Measurements from ENCODE around the gene HHIPL1.

The HHIPL1 gene

GRCh38 chr14:99716091-99716849 lies 71.3 kb downstream of the HHIPL1 start:
- DNase-seq (ENCODE audit: low read depth in 2 of 2): no peak

- no peak for DNase-seq (ENCODE audit: low read depth in 2 of 2)
These were observed 72.1 kb downstream of the HHIPL1 start for GRCh38 chr14:99716850-99717681.

DNA sequence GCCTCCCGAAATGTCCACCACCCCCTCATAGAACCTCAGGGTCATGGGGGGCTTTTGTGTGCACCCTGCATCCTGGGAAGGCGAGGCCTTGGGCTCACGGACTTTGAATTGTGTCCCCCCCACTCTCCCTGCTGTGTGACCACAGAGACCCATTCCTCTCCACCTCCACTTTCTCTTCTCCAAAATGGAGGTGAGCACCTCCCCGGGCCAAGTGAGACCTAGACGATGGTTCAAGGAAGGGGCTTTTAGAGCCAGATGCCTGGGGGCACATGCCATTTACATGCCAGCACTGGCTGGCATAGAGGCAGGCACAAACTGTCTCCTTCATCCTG lies 72.7 kb downstream of the HHIPL1 start:
- no peak for DNase-seq (ENCODE audit: low read depth in 2 of 2)

DNA sequence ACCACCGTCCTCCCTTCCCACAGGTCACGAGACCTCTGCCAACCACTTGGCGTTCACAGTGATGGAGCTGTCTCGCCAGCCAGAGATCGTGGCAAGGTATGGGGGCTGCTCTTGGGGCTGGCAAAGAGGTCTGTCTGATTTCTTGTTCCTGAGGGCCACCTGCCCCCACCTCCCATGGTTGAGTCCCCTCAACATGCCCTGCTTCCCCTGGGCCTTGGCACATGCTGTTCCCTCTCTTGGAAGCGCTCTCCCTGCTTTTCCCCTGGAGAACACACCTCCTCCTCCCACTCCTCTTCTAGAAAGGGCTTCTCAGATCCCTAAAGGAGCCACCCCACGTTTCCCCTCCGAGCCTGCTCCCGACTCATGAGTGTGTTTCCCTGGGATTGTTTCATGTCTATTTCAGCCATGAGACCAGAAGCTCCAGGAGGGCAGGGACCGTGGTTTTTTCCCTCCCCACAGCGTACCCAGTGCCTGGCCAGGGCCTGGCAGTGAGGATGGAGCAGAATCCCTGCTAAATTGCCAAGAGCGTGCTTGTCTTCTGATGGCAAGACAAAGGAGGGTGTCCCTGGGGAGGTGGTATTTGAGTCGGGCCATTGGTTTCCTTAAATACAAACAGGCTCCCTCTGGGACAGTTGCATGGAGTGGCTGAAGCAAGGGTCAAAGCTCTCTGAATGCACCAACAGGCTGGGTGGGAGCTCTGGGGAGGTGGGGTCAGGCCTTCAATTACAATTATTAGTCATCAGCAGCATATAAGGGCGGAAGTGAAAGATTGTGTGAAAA lies 73.3 kb downstream of the HHIPL1 start:
- DNase-seq (ENCODE audit: low read depth in 2 of 2): no peak

GRCh38 chr14:99718811-99719192 lies 73.9 kb downstream of the HHIPL1 start:
- no peak for DNase-seq (ENCODE audit: low read depth in 2 of 2)

- DNase-seq (ENCODE audit: low read depth in 2 of 2): no peak
These were observed 76.2 kb downstream of the HHIPL1 start for GRCh38 chr14:99720941-99721791.

DNA sequence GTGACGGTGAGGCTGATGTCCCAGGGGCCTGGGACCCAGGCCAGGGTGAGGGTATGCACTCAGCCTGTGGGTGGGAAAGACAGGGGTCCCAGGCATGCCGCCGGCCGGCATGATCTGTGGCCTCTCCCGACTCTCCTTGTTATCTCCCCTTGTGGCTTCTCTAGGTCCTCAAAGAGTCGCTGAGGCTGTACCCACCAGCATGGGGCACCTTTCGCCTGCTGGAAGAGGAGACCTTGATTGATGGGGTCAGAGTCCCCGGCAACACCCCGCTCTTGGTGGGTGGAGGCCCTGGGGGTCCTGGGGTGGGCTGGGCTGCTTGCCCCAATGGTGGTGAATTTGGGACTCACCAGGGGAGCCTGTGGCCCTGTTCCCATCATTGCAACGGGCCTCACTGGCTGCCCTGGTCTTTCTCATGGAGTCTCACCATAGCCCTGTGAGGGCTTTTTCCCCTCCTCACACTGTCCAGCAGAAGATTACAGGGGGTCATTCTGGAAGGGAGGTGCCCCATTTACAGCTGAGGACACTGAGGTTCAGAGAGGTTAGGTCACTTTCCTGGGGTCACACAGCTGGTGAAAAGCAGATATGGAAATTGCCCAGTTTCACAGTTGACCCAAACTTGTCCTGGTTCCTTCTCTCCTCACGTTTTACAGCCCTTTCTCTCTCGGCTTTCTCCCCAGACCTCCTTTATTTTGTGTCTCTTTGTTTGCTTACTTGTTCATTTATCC lies 77.0 kb downstream of the HHIPL1 start:
- no peak for DNase-seq (ENCODE audit: low read depth in 2 of 2)

GRCh38 chr14:99722741-99723140 lies 77.8 kb downstream of the HHIPL1 start:
- no peak for DNase-seq (ENCODE audit: low read depth in 2 of 2)

DNA sequence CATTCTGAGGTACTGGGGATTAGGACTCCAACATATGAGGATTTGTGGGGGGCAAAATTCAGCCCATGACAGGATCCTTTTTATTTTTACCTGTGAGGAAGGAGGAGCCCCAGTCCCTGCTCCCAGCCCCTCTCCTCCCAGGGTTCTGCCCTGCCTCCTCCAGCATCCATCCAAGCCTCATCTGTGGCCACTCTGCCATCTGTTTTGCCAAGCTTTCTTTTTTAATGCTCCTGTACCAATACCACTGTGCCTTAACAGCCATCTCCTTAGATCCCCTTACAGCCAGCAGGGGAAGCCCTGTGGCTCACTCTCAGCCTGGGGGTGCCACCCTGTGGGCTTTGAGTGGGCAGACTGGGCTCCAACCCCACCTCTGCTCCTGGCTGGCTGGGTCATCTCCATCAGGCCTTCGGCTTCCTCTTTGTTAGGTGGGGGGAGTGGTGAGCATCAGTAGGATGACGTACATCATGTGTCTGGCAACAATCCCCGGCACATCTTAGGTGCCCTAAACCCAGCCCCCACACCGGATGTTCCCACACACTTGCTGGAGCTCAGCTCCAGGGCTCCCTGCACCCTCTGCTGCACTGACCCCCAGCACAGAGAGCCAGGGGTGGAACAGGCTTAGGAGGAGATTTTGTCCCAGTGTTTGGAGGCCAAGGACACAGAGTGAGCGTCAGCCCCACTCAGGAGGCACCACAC lies 79.4 kb downstream of the HHIPL1 start:
- no peak for DNase-seq (ENCODE audit: low read depth in 2 of 2)

GRCh38 chr14:99724939-99725773 lies 80.2 kb downstream of the HHIPL1 start:
- no peak for DNase-seq (ENCODE audit: low read depth in 2 of 2)

- no peak for DNase-seq (ENCODE audit: low read depth in 2 of 2)
These were observed 81.0 kb downstream of the HHIPL1 start for GRCh38 chr14:99725774-99726537.

DNA sequence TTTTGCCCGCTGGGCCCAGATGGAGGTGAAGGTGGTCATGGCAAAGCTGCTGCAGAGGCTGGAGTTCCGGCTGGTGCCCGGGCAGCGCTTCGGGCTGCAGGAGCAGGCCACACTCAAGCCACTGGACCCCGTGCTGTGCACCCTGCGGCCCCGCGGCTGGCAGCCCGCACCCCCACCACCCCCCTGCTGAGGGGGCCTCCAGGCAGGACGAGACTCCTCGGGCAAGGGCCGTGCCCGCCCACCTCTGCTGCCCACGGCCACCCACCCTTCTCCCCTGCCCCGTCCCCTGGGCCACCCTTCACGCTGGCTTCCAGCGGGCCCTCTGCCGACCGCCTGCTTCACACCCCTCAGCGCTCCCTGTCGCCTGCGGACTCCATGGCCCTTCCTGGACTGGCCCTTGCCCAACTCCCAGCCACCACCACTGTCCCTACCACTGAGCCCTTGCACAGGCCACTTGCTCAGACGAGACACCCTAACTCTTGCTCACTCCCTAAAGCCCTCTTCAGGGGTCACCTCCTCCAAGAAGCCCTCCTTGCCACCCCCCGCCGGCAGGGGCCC lies 81.7 kb downstream of the HHIPL1 start:
- DNase-seq (ENCODE audit: low read depth in 2 of 2): no peak

- DNase-seq (ENCODE audit: low read depth in 2 of 2): no peak
These were observed 82.4 kb downstream of the HHIPL1 start for GRCh38 chr14:99727096-99727870.

DNA sequence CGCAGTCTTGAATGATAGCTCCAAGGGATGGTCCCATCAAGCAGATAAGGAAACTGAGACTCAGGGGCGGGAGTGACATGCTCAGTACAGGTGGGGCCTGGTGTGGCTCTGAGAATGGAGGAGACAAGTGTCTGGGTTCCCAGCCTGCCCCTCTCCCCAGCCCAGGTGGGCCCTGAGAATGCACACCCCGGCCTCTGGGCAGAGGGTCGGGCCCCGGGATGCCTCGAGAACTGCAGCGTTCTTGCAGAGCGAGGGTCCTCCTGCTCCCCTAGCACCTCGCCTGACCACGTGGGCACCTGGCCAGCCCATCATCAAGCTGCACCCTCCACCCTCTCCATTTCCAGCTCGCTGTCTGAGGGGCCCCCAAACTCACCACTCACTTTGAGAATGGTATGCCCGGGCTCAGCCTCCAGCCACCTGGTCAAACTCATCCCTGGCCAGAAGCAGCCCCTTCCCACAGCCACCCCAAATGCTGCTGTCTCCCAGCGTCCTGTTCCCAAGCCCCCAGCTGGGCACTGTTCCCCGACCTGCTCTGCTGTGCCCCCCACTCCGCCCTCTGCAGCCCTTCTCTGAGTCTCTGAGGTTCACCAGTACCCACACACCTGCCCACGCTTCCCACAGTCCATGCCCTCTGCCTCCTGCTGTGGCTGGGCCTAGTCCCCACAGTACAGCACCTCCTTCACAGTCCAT lies 83.4 kb downstream of the HHIPL1 start:
- no peak for DNase-seq (ENCODE audit: low read depth in 2 of 2)

GRCh38 chr14:99728981-99729451 lies 84.1 kb downstream of the HHIPL1 start:
- no peak for DNase-seq (ENCODE audit: low read depth in 2 of 2)
